HepG2 (cell line): ENCODE data around the gene CNNM2. TPM values are rescaled to one million over a fixed set of nuclear protein-coding genes. Genes with fewer than 3 reads are reported as not detected.
A peak's percentile ranks its signal among the peaks of the same experiment; 100 is the strongest.

Experiments used
- ATRX ChIP-seq: sonication (generic); formaldehyde crosslinking; IDR thresholded peaks from 2 replicates; pipeline ENCODE4 v1.4.0; 2020; ENCODE audit warnings: missing genetic modification reagents, borderline replicate concordance
- BCL6 ChIP-seq: IDR thresholded peaks from 2 replicates; pipeline ENCODE4 v1.6.1; 2016; ENCODE audit warnings: missing genetic modification reagents, missing compliant biosample characterization
- CENPBD1 ChIP-seq: sonication (generic); formaldehyde crosslinking; IDR thresholded peaks from 2 replicates; pipeline ENCODE4 v1.8.0; 2022; ENCODE audit warnings: missing genetic modification reagents, low read depth, mild to moderate bottlenecking, borderline replicate concordance
- ETS1 ChIP-seq: sonication (generic); formaldehyde crosslinking; IDR thresholded peaks from 2 replicates; pipeline ENCODE4 v1.4.0; 2020; ENCODE audit warnings: missing genetic modification reagents
- FOXC1 ChIP-seq: sonication (generic); formaldehyde crosslinking; IDR thresholded peaks from 2 replicates; pipeline ENCODE4 v1.8.0; 2022; ENCODE audit warnings: mild to moderate bottlenecking, missing genetic modification reagents, borderline replicate concordance
- ISL2 ChIP-seq: sonication (generic); formaldehyde crosslinking; IDR thresholded peaks from 2 replicates; pipeline ENCODE4 v1.5.0; 2020; ENCODE audit warnings: missing genetic modification reagents
- KDM4B ChIP-seq: sonication (generic); formaldehyde crosslinking; IDR thresholded peaks from 2 replicates; pipeline ENCODE4 v1.4.0; 2020; ENCODE audit warnings: missing genetic modification reagents
- MEIS1 ChIP-seq: sonication (generic); formaldehyde crosslinking; IDR thresholded peaks from 2 replicates; pipeline ENCODE4 v1.9.0; 2021; ENCODE audit warnings: mild to moderate bottlenecking, missing genetic modification reagents, moderate library complexity, borderline replicate concordance
- MIER3 ChIP-seq: IDR thresholded peaks from 2 replicates; pipeline ENCODE4 v1.6.1; 2016; ENCODE audit warnings: missing compliant biosample characterization, borderline replicate concordance
- NFKB2 ChIP-seq: sonication (generic); formaldehyde crosslinking; IDR thresholded peaks from 2 replicates; pipeline ENCODE4 v1.4.0; 2020; ENCODE audit warnings: missing genetic modification reagents, borderline replicate concordance
- NFYB ChIP-seq: sonication (generic); formaldehyde crosslinking; IDR thresholded peaks from 2 replicates; pipeline ENCODE4 v1.4.0; 2020; ENCODE audit warnings: missing genetic modification reagents
- PCBP1 ChIP-seq: fragments of 200-400 bp; formaldehyde crosslinking; IDR thresholded peaks from 2 replicates; pipeline ENCODE4 v1.6.1; 2017; ENCODE audit warnings: mild to moderate bottlenecking, low read depth, low read length, borderline replicate concordance
- POLR2G ChIP-seq: fragments of 200-400 bp; formaldehyde crosslinking; IDR thresholded peaks from 2 replicates; pipeline ENCODE4 v1.6.1; 2018; ENCODE audit warnings: mild to moderate bottlenecking, low read depth, low read length, moderate library complexity
- RARG ChIP-seq: sonication (generic); formaldehyde crosslinking; IDR thresholded peaks from 2 replicates; pipeline ENCODE4 v1.4.0; 2020; ENCODE audit warnings: low read depth, mild to moderate bottlenecking, missing genetic modification reagents
- RERE ChIP-seq: IDR thresholded peaks from 2 replicates; pipeline ENCODE4 v1.6.1; 2016; ENCODE audit warnings: low read depth, missing genetic modification reagents, missing compliant biosample characterization
- RFX3 ChIP-seq: IDR thresholded peaks from 2 replicates; pipeline ENCODE4 v1.6.1; 2016; ENCODE audit warnings: missing biosample characterization, missing genetic modification reagents
- TBP ChIP-seq: sonication (generic); formaldehyde crosslinking; IDR thresholded peaks from 2 replicates; pipeline ENCODE4 v1.5.0; 2020; ENCODE audit warnings: missing genetic modification reagents
- YY1 ChIP-seq: IDR thresholded peaks from 2 replicates; pipeline ENCODE4 v1.6.1; 2011; ENCODE audit warnings: low read length, low read depth, moderate library complexity, mild to moderate bottlenecking; ENCODE audit not compliant: insufficient read depth, insufficient replicate concordance
- ZBTB7A ChIP-seq: sonication (generic); formaldehyde crosslinking; IDR thresholded peaks from 2 replicates; pipeline ENCODE4 v1.8.0; 2022; ENCODE audit warnings: mild to moderate bottlenecking, missing genetic modification reagents
- ZMYM4 ChIP-seq: sonication (generic); formaldehyde crosslinking; IDR thresholded peaks from 2 replicates; pipeline ENCODE4 v1.8.1; 2023; ENCODE audit warnings: mild to moderate bottlenecking, missing genetic modification reagents
- ZNF205 ChIP-seq: IDR thresholded peaks from 2 replicates; pipeline ENCODE4 v1.6.1; 2018; ENCODE audit warnings: missing biosample characterization, missing genetic modification reagents
- ZNF382 ChIP-seq: sonication (generic); formaldehyde crosslinking; IDR thresholded peaks from 2 replicates; pipeline ENCODE4 v1.5.0; 2020; ENCODE audit warnings: missing genetic modification reagents, mild to moderate bottlenecking, borderline replicate concordance
- ZNF550 ChIP-seq: sonication (generic); formaldehyde crosslinking; IDR thresholded peaks from 2 replicates; pipeline ENCODE4 v1.4.0; 2020; ENCODE audit warnings: mild to moderate bottlenecking, missing genetic modification reagents, borderline replicate concordance
- polyA plus RNA-seq, 8 experiments: library from polyadenylated mRNA; depleted of rRNA in 3 of 8; stranded (reverse) in 7 of 8; unstranded in 1 of 8; fragments of >200 nt; fragmentation: Illumina TruSeq in 4 of 8; extraction: Trizol in 4 of 8; gene quantifications; 2 replicates each; pipeline versions ENCODE4 v1.2.1 to v1.2.3, GENCODE V29; 2011 to 2016; ENCODE audit warnings: low read depth in 4 of 8, missing spikeins in 1 of 8, mixed read lengths in 1 of 8; ENCODE audit not compliant: insufficient read depth in 1 of 8
- total RNA-seq, 5 experiments: library from RNA; depleted of rRNA; stranded (reverse); fragments of >200 nt; fragmentation: Illumina TruSeq; extraction: Trizol; gene quantifications; 2 replicates each; pipeline ENCODE4 v1.2.3, GENCODE V29; 2016; ENCODE audit warnings: low read depth in 1 of 5

The CNNM2 gene
- total and polyA plus RNA-seq, 2 of the 13 experiments (the other 11 are each of a cell fraction or from before 2014, with no cell fraction given), result 7.1 to 9.0 TPM

GRCh38 chr10:103053659-103054581 is 135.8 kb downstream of the CNNM2 start (continued):
- peak; percentile 88; the same call in 1 of the 2 replicates for TF ChIP-seq FOXC1
- no peak for TF ChIP-seq CENPBD1 (CRISPR knock-in tag)
- peak; percentile 95 for TF ChIP-seq KDM4B (CRISPR knock-in tag)
- TF ChIP-seq ISL2 (CRISPR knock-in tag), result peak; percentile 83
- no peak; the same call in 1 of the 2 replicates for TF ChIP-seq ATRX
- TF ChIP-seq POLR2G, result no peak
- TF ChIP-seq YY1, result peak; percentile 62
- peak; percentile 97 for TF ChIP-seq MIER3 (CRISPR knock-in tag)
- TF ChIP-seq TBP (CRISPR knock-in tag), result no peak
- TF ChIP-seq ZNF205, result peak; percentile 82
- TF ChIP-seq PCBP1, result no peak
- no peak for TF ChIP-seq ETS1
- no peak for TF ChIP-seq ZNF382 (CRISPR knock-in tag)
- TF ChIP-seq NFKB2 (CRISPR knock-in tag), result peak; percentile 47; the same call in 1 of the 2 replicates
- no peak for TF ChIP-seq RARG
- TF ChIP-seq ZMYM4 (CRISPR knock-in tag), result peak; percentile 98
- peak; percentile 89 for TF ChIP-seq BCL6 (CRISPR knock-in tag)
- 0 out of 2 replicates have a peak, but pooled peaks have one; percentile 32 for TF ChIP-seq MEIS1
- TF ChIP-seq RFX3 (CRISPR knock-in tag), result no peak; the same call in 1 of the 2 replicates
- TF ChIP-seq ZNF550, result peak; percentile 72; the same call in 1 of the 2 replicates
- TF ChIP-seq ZBTB7A (CRISPR knock-in tag), result peak; percentile 98
- no peak for TF ChIP-seq NFYB (CRISPR knock-in tag)
- TF ChIP-seq RERE (CRISPR knock-in tag), result peak; percentile 86; the same call in 1 of the 2 replicates
